ENCODE results near the gene SPDYA.

Gene SPDYA

DNA sequence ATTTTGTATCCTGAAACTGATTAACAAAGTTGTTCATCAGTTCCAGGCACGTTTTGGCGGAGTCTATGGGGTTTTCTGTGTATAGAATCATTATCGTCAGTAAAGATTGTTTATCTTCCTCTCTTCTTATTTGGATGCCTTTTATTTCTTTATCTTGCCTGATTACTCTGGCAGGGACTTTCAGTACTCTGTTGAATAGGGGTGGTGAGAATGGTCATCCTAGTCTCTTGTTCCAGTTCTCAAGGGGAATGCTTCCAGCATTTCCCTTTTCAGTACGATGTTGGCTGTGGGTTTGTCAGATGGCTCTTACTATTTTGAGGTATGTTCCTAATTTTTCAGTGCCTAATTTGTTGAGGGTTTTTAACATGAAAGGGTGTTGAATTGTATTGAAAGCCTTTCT lies 14.0 kb upstream of the SPDYA start:
- no peak overlapping the region for H3K4me3 Mint-ChIP-seq
- H3K4me1 Mint-ChIP-seq: peaks cover 15% of the 10 kb centered on the region
- CTCF ChIA-PET: no interaction called here
- peaks cover 63% of the 10 kb centered on the region for H3K36me3 Mint-ChIP-seq
- no peaks in the 10 kb centered on the region for H3K27me3 Mint-ChIP-seq
- H3K27ac Mint-ChIP-seq: no peak overlapping the region
- H3K9me3 Mint-ChIP-seq: peaks cover 6% of the 10 kb centered on the region
- DNase-seq: no peak

GRCh38 chr2:28801726-28802125 lies 8.9 kb upstream of the SPDYA start:
- H3K4me3 Mint-ChIP-seq: no peak overlapping the region
- no peak overlapping the region for H3K27ac Mint-ChIP-seq
- H3K36me3 Mint-ChIP-seq: peaks cover 62% of the 10 kb centered on the region
- no peak for DNase-seq
- peaks cover 14% of the 10 kb centered on the region for H3K4me1 Mint-ChIP-seq
- H3K27me3 Mint-ChIP-seq: no peaks in the 10 kb centered on the region
- CTCF ChIA-PET: interaction anchor here (0.9 to 2.2 kb wide), 2 partner anchors 88 to 207 kb away, joined by 4 to 5 read pairs; no protein-coding TSS in a partner anchor
- H3K9me3 Mint-ChIP-seq: peaks cover 2% of the 10 kb centered on the region

- Mint-ChIP-seq H3K4me1 (peaks cover 5% of the 10 kb centered on the region), H3K27me3 (no peaks in the 10 kb centered on the region), H3K27ac (peak overlapping the region; percentile 67), H3K9me3 (no peaks in the 10 kb centered on the region), H3K4me3 (no peak overlapping the region), H3K36me3 (peaks cover 53% of the 10 kb centered on the region)
- CTCF ChIA-PET: interaction anchor here (0.7 to 2.2 kb wide), 2 partner anchors 48 to 209 kb away, joined by 3 to 5 read pairs; no protein-coding TSS in a partner anchor
- no peak for DNase-seq
Observed at GRCh38 chr2:28802975-28803429, 7.6 kb upstream of the SPDYA start.

GRCh38 chr2:28809927-28810326 lies 707 bp upstream of the SPDYA start:
- CTCF ChIA-PET: interaction anchor here (1.2 kb wide), 1 partner anchor 215 kb away, joined by 3 read pairs; no protein-coding TSS in a partner anchor

GRCh38 chr2:28818053-28818452 lies 7.4 kb downstream of the SPDYA start:
- no peaks in the 10 kb centered on the region for H3K4me1 Mint-ChIP-seq
- no peaks in the 10 kb centered on the region for H3K9me3 Mint-ChIP-seq
- no peak overlapping the region for H3K27ac Mint-ChIP-seq
- CTCF ChIA-PET: no interaction called here
- H3K36me3 Mint-ChIP-seq: no peaks in the 10 kb centered on the region
- DNase-seq: no peak
- no peak overlapping the region for H3K4me3 Mint-ChIP-seq
- H3K27me3 Mint-ChIP-seq: no peaks in the 10 kb centered on the region

More at GRCh38 chr2:28809927-28810326, 707 bp upstream of the SPDYA start:
- H3K4me1 Mint-ChIP-seq: peaks cover 19% of the 10 kb centered on the region
- peaks cover 15% of the 10 kb centered on the region for H3K27me3 Mint-ChIP-seq
- peaks cover 23% of the 10 kb centered on the region for H3K36me3 Mint-ChIP-seq
- peak overlapping the region; percentile 79 for H3K4me3 Mint-ChIP-seq
- H3K27ac Mint-ChIP-seq: peak overlapping the region; percentile 42
- no peaks in the 10 kb centered on the region for H3K9me3 Mint-ChIP-seq
- DNase-seq: peak; percentile 23

DNA sequence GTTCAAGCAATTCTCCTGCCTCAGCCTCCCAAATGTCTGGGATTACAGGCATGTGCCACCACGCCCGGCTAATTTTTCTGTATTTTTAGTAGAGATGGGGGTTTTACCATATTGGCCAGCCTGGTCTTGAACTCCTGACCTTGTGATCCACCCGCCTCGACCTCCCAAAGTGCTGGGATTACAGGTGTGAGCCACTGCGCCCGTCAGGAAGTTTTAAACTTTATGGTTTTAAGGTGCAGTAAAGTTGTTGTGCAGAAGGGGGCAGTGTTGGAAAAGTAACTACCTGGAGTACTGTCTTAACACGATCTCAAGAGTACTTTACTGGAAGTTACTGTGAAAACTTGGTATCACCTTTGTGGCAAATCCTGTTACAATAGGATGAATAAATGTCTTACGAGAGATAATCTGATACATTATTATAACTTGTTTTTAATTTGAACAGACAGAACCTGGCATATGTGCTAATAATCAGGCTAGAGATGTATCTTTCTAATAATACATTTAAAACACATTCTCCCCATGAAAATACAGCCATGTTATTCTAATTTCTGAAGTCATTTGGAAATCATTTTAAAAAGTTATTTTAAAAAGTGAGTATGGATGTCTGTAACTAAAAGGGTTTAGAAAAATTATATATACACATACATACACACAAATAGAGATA lies 10.8 kb downstream of the SPDYA start:
- Mint-ChIP-seq H3K27me3 (peaks cover 12% of the 10 kb centered on the region), H3K9me3 (no peaks in the 10 kb centered on the region), H3K36me3 (no peaks in the 10 kb centered on the region), H3K4me1 (no peaks in the 10 kb centered on the region), H3K27ac (no peak overlapping the region), H3K4me3 (no peak overlapping the region)
- peak; percentile 70 for DNase-seq
- CTCF ChIA-PET: interaction anchor here (0.9 to 2.6 kb wide), 9 partner anchors 49 to 254 kb away, joined by 3 to 20 read pairs (median 4); partner anchors contain the start of gene TRMT61B

DNA sequence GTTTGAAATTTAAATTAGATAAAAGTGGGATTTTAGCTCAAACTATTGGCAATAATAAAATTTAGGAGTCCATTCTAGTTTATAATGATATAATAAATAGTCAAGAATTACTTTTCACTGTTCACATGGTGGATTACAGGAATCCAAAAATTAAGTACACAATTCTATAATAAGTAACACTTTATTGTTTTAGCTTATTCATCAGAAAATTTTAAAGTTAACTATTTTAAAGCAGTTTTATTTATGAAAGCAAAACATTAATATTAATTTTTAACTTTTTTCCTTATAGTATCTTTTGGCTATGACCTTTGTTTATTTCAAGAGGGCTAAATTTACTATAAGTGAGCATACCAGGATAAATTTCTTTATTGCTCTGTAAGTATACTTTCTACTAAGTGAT lies 11.4 kb downstream of the SPDYA start:
- Mint-ChIP-seq H3K27ac (no peak overlapping the region), H3K4me3 (no peak overlapping the region), H3K4me1 (no peaks in the 10 kb centered on the region), H3K27me3 (peaks cover 14% of the 10 kb centered on the region), H3K36me3 (no peaks in the 10 kb centered on the region), H3K9me3 (no peaks in the 10 kb centered on the region)
- CTCF ChIA-PET: interaction anchor here (1.2 kb wide), 1 partner anchor 120 kb away, joined by 3 read pairs; no protein-coding TSS in a partner anchor
- DNase-seq: no peak

GRCh38 chr2:28824207-28824606 lies 13.6 kb downstream of the SPDYA start:
- Mint-ChIP-seq H3K4me1 (no peaks in the 10 kb centered on the region), H3K36me3 (no peaks in the 10 kb centered on the region), H3K4me3 (no peak overlapping the region), H3K27ac (no peak overlapping the region), H3K9me3 (no peaks in the 10 kb centered on the region), H3K27me3 (peaks cover 14% of the 10 kb centered on the region)
- no peak for DNase-seq
- CTCF ChIA-PET: no interaction called here

GRCh38 chr2:28824870-28825269 lies 14.2 kb downstream of the SPDYA start:
- no peak overlapping the region for H3K4me3 Mint-ChIP-seq
- no peak for DNase-seq
- peaks cover 14% of the 10 kb centered on the region for H3K27me3 Mint-ChIP-seq
- no peaks in the 10 kb centered on the region for H3K4me1 Mint-ChIP-seq
- H3K27ac Mint-ChIP-seq: no peak overlapping the region
- CTCF ChIA-PET: no interaction called here
- no peaks in the 10 kb centered on the region for H3K36me3 Mint-ChIP-seq
- no peaks in the 10 kb centered on the region for H3K9me3 Mint-ChIP-seq

DNA sequence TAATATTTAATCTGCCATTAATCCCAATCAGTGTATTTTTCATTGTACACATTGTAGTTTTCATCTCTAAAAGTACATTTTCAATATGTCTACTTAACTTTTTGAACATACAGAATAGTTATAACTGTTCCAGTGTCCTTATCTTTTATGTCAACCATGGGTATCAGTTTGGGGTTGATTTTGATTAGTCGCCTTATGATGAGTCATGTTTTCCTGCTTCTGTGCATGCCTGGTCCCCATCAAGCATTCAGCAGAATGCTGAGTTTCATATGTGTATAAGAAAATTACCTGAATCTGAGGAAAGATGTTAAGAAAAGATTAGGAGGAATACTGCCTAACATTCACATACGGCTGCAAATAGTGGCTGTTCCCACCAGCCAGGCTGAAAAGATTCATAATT lies 17.7 kb downstream of the SPDYA start:
- H3K4me1 Mint-ChIP-seq: no peaks in the 10 kb centered on the region
- H3K36me3 Mint-ChIP-seq: no peaks in the 10 kb centered on the region
- H3K27ac Mint-ChIP-seq: no peak overlapping the region
- H3K4me3 Mint-ChIP-seq: no peak overlapping the region
- peaks cover 14% of the 10 kb centered on the region for H3K27me3 Mint-ChIP-seq
- H3K9me3 Mint-ChIP-seq: no peaks in the 10 kb centered on the region
- no peak for DNase-seq
- CTCF ChIA-PET: no interaction called here

GRCh38 chr2:28833740-28834470 lies 23.3 kb downstream of the SPDYA start:
- no peak overlapping the region for H3K4me3 Mint-ChIP-seq
- no peak for DNase-seq
- no peaks in the 10 kb centered on the region for H3K36me3 Mint-ChIP-seq
- no peaks in the 10 kb centered on the region for H3K4me1 Mint-ChIP-seq
- H3K9me3 Mint-ChIP-seq: no peaks in the 10 kb centered on the region
- H3K27me3 Mint-ChIP-seq: no peaks in the 10 kb centered on the region
- CTCF ChIA-PET: no interaction called here
- no peak overlapping the region for H3K27ac Mint-ChIP-seq

- Mint-ChIP-seq H3K27me3 (no peaks in the 10 kb centered on the region), H3K27ac (no peak overlapping the region), H3K9me3 (no peaks in the 10 kb centered on the region), H3K4me1 (no peaks in the 10 kb centered on the region), H3K36me3 (no peaks in the 10 kb centered on the region), H3K4me3 (no peak overlapping the region)
- CTCF ChIA-PET: no interaction called here
- no peak for DNase-seq
Observed at GRCh38 chr2:28835781-28836180, 25.1 kb downstream of the SPDYA start.

DNA sequence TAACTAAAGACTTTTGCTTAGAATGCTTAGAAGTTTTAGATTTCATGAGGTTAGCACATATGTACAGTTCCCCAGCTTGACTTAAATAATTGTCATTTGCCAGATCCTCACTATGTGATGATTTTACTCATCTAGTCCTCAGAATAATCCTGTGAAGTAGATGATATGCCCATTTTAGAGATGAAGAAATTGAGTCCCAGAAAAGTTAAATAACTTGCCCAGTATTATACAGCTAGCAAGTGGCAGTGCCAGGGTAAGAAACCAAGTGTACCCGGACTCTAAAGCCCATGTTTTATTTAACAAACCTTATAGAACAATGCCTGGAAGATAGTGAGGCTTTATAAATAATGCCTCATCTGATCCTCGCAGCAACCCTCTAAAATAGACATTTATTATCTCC lies 28.3 kb downstream of the SPDYA start:
- no peak for DNase-seq

DNA sequence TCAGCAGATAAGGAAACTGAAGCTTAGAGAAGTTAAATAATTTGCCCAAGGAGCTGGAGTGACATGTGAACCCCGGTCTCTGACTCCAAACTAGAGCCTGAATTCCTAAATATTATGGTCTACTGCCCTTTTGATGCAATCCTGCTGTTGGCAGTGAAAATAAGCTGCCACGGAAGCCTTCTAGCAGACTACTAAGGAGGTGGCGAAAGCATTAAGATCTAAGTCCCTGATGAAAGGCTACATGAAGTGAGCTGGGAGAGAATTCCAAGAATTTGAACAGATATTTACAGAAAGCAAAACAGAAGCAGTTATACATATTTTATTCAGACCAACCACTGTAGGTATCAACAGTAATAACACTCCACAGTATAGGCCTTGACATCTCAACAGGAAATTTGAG lies 31.4 kb downstream of the SPDYA start:
- DNase-seq: no peak
- H3K9me3 Mint-ChIP-seq: no peaks in the 10 kb centered on the region
- CTCF ChIA-PET: no interaction called here

More for the DNA sequence above, 28.3 kb downstream of the SPDYA start:
- Mint-ChIP-seq H3K36me3 (no peaks in the 10 kb centered on the region), H3K4me3 (no peak overlapping the region), H3K27me3 (no peaks in the 10 kb centered on the region), H3K27ac (no peak overlapping the region), H3K4me1 (no peaks in the 10 kb centered on the region), H3K9me3 (no peaks in the 10 kb centered on the region)
- CTCF ChIA-PET: no interaction called here

GRCh38 chr2:28855193-28855592 lies 44.6 kb downstream of the SPDYA start:
- no peak for DNase-seq
- no peaks in the 10 kb centered on the region for H3K9me3 Mint-ChIP-seq
- CTCF ChIA-PET: no interaction called here
- H3K4me1 Mint-ChIP-seq: no peaks in the 10 kb centered on the region
- no peaks in the 10 kb centered on the region for H3K27me3 Mint-ChIP-seq
- peaks cover 13% of the 10 kb centered on the region for H3K36me3 Mint-ChIP-seq
- no peak overlapping the region for H3K27ac Mint-ChIP-seq
- H3K4me3 Mint-ChIP-seq: no peak overlapping the region

More for the DNA sequence above, 31.4 kb downstream of the SPDYA start:
- H3K4me1 Mint-ChIP-seq: no peaks in the 10 kb centered on the region
- no peaks in the 10 kb centered on the region for H3K27me3 Mint-ChIP-seq
- H3K4me3 Mint-ChIP-seq: no peak overlapping the region
- no peak overlapping the region for H3K27ac Mint-ChIP-seq
- no peaks in the 10 kb centered on the region for H3K36me3 Mint-ChIP-seq
